ENCODE measurements around the gene GSTO2. TPM values are rescaled to one million over a fixed set of nuclear protein-coding genes. Genes with fewer than 3 reads are reported as not detected.

GSTO2 gene
- total RNA-seq, 4 donors from 2014 or later: 1.9 to 17.1 (median 10.6) TPM

- Histone ChIP-seq H3K4me3 (no peak overlapping the region), H3K27ac (no peak overlapping the region), H3K9me3 (no peaks in the 10 kb centered on the region), H3K27me3 (no peaks in the 10 kb centered on the region), H3K36me3 (peaks cover 0 to 27% (median 9%) of the 10 kb centered on the region in 4 donors), H3K4me1 (peaks cover 0 to 9% (median 0%) of the 10 kb centered on the region in 4 donors)
- intact Hi-C loops (cut with DNase I; ENCODE audit: low total_unique reads) (loop anchor here (5.0 kb wide), 1 partner anchor 42 kb away; the partner anchor contains the start of gene CFAP58), in situ Hi-C loops (cut with MboI; ENCODE audit: low pct_ligation_motif_present in 1 of 4, low pct_unique_long_range_greater_than_20kb in 1 of 4, low sequenced_read_pairs in 3 of 4) (loop anchor here in 1 of 4 donors (5.0 kb wide), 1 partner anchor 37 kb away; no protein-coding TSS in a partner anchor)
- WGBS, 2 donors (ENCODE audit: low coverage in 1 of 2): 87 to 100% methylated on average over 1 to 14 of the region's 15 CpGs
- DNase-seq: no peak
- TF ChIP-seq CTCF (IDR thresholded peaks at IDR 0.05): no peak
- no peak for TF ChIP-seq POLR2A (IDR thresholded peaks at IDR 0.05)
- no peak for TF ChIP-seq EP300 (IDR thresholded peaks at IDR 0.05; ENCODE audit: low read depth)
- no peak for TF ChIP-seq POLR2AphosphoS5 (IDR thresholded peaks at IDR 0.05)
These were observed 41.3 kb downstream of the GSTO2 start for GRCh38 chr10:104309980-104310978.

GRCh38 chr10:104311184-104311720 is 42.3 kb downstream of the GSTO2 start:
- no peak overlapping the region for H3K4me3 ChIP-seq
- H3K36me3 ChIP-seq: peaks cover 0 to 28% (median 9%) of the 10 kb centered on the region in 4 donors
- no peaks in the 10 kb centered on the region for H3K27me3 ChIP-seq
- 83% methylated on average over 5 of the region's 5 CpGs; no CpG with 5 or more reads in 1 of the 2 donors for WGBS, 2 donors (ENCODE audit: low coverage in 1 of 2)
- in situ Hi-C loops (cut with MboI; ENCODE audit: low pct_ligation_motif_present in 1 of 4, low pct_unique_long_range_greater_than_20kb in 1 of 4, low sequenced_read_pairs in 3 of 4): loop anchor here in 1 of 4 donors (5.0 kb wide), 1 partner anchor 36 kb away; no protein-coding TSS in a partner anchor
- TF ChIP-seq EP300 (IDR thresholded peaks at IDR 0.05; ENCODE audit: low read depth) (no peak), POLR2A (IDR thresholded peaks at IDR 0.05) (no peak), POLR2AphosphoS5 (IDR thresholded peaks at IDR 0.05) (no peak), CTCF (IDR thresholded peaks at IDR 0.05) (no peak)
- H3K27ac ChIP-seq: no peak overlapping the region
- no peak for DNase-seq
- H3K4me1 ChIP-seq: peaks cover 0 to 4% (median 0%) of the 10 kb centered on the region in 4 donors
- no peaks in the 10 kb centered on the region for H3K9me3 ChIP-seq
- intact Hi-C loops (cut with DNase I; ENCODE audit: low total_unique reads): no loop called here

- no peak overlapping the region for H3K27ac ChIP-seq
- H3K36me3 ChIP-seq: peaks cover 0 to 28% (median 9%) of the 10 kb centered on the region in 4 donors
- 92% methylated on average over 37 of the region's 43 CpGs; no CpG with 5 or more reads in 1 of the 2 donors for WGBS, 2 donors (ENCODE audit: low coverage in 1 of 2)
- in situ Hi-C loops (cut with MboI; ENCODE audit: low pct_ligation_motif_present in 1 of 4, low pct_unique_long_range_greater_than_20kb in 1 of 4, low sequenced_read_pairs in 3 of 4) (loop anchor here in 1 of 4 donors (5.0 kb wide), 1 partner anchor 32 kb away; no protein-coding TSS in a partner anchor), intact Hi-C loops (cut with DNase I; ENCODE audit: low total_unique reads) (no loop called here)
- no peaks in the 10 kb centered on the region for H3K9me3 ChIP-seq
- TF ChIP-seq POLR2AphosphoS5 (IDR thresholded peaks at IDR 0.05) (no peak), EP300 (IDR thresholded peaks at IDR 0.05; ENCODE audit: low read depth) (no peak), POLR2A (IDR thresholded peaks at IDR 0.05) (no peak), CTCF (IDR thresholded peaks at IDR 0.05) (no peak)
- no peak for DNase-seq
- H3K4me3 ChIP-seq: no peak overlapping the region
- H3K4me1 ChIP-seq: peaks cover 9 to 25% (median 16%) of the 10 kb centered on the region in 4 donors
- H3K27me3 ChIP-seq: no peaks in the 10 kb centered on the region
These were observed 45.9 kb downstream of the GSTO2 start for GRCh38 chr10:104314591-104315485.

All from transverse colon (tissue), 4 donors.